GM12878 (cell line): ENCODE data around the gene PDK1. TPM values are rescaled to one million over a fixed set of nuclear protein-coding genes. Genes with fewer than 3 reads are reported as not detected.
"Not testable (repeated sequence)": the region's sequence is repeated elsewhere in the genome, so short reads cannot be mapped to it uniquely, and the experiment has no call there.

Source experiments
- ATAC-seq: fragments of 200-7000 bp; cut with Tn5 transposase; 3 replicates; pipeline ENCODE4 v1.9.1; 2020; ENCODE audit warnings: mild to moderate bottlenecking, moderate library complexity
- BruUV-seq: library from RNA; stranded (reverse); fragments of 400-500 nt; replicated peaks from 2 replicates; lab custom pipeline; 2021; lab: Mats Ljungman, UMichigan
- CTCF ChIA-PET: fragments of 300-600 bp; sonication (Branson Sonifier 250); formaldehyde crosslinking; extraction: SDS; loops from one replicate; lab custom pipeline; 2021; ENCODE audit warnings: inconsistent platforms; lab: Yijun Ruan, JAX
- POLR2A ChIA-PET: fragments of 350-600 bp; formaldehyde crosslinking; extraction: SDS; loops from one replicate; lab custom pipeline; 2021; ENCODE audit warnings: inconsistent platforms; lab: Charles Lee
- RAD21 ChIA-PET: fragments of 300-600 bp; sonication (Branson Sonifier 250); formaldehyde crosslinking; loops from one replicate; lab custom pipeline; 2023; ENCODE audit warnings: antibody characterized with exemption; ENCODE audit not compliant: unreplicated experiment; lab: Charles Lee
- SMC1A ChIA-PET: fragments of 300-600 bp; sonication (Branson Sonifier 250); formaldehyde crosslinking; loops from one replicate; lab custom pipeline; 2023; ENCODE audit not compliant: unreplicated experiment, uncharacterized antibody; lab: Charles Lee
- DNase-seq: peaks from one replicate; pipeline ENCODE4 v3.0.0-alpha.2; 2011; ENCODE audit warnings: low read depth, low spot score
- FAIRE-seq: peaks from 3 replicates; lab custom pipeline; 2011; peaks lifted over from hg19 to GRCh38; lab: Jason Lieb, UNC
- H2AFZ ChIP-seq: 2 replicates; pipeline ENCODE4 v1.6.0; 2011; ENCODE audit warnings: low read depth, low read length, control low read depth; ENCODE audit not compliant: control insufficient read depth
- H3K27ac ChIP-seq: 2 replicates; pipeline ENCODE4 v1.5.1; 2011; ENCODE audit warnings: control low read depth; ENCODE audit not compliant: control insufficient read depth, insufficient read depth
- H3K27me3 ChIP-seq, 2 experiments: replicated peaks in 1 of 2; 2 replicates each; pipeline versions ENCODE4 v1.6.0 to v1.6.1; 2011; ENCODE audit warnings: low read length in 1 of 2; ENCODE audit not compliant: control insufficient read depth in 2 of 2, insufficient read depth in 2 of 2
- H3K36me3 ChIP-seq, 2 experiments: 2 replicates each; pipeline ENCODE4 v1.5.1; 2011; ENCODE audit warnings: low read length in 1 of 2; ENCODE audit not compliant: control insufficient read depth in 2 of 2, insufficient read depth in 2 of 2
- H3K4me1 ChIP-seq: 2 replicates; pipeline ENCODE4 v1.6.1; 2011; ENCODE audit warnings: mild to moderate bottlenecking, low read length, moderate library complexity, mixed read lengths; ENCODE audit not compliant: control insufficient read depth, insufficient read depth
- H3K4me2 ChIP-seq: 2 replicates; pipeline ENCODE4 v1.6.0; 2011; ENCODE audit warnings: control low read depth; ENCODE audit not compliant: control insufficient read depth, insufficient read depth
- H3K4me3 ChIP-seq: fragments of 200-600 bp; sonication (generic); 2 replicates; pipeline ENCODE4 v1.5.1; 2016
- H3K79me2 ChIP-seq: 2 replicates; pipeline ENCODE4 v1.6.0; 2011; ENCODE audit warnings: low read length; ENCODE audit not compliant: control insufficient read depth, insufficient read depth
- H3K9ac ChIP-seq: 2 replicates; pipeline ENCODE4 v1.8.0; 2011; ENCODE audit warnings: low read length, control low read depth, mixed read lengths; ENCODE audit not compliant: control insufficient read depth, insufficient read depth
- H3K9me3 ChIP-seq: replicated peaks from 3 replicates; pipeline ENCODE4 v1.5.1; 2011; ENCODE audit warnings: mild to moderate bottlenecking, low read length; ENCODE audit not compliant: control insufficient read depth, insufficient read depth
- H4K20me1 ChIP-seq: 2 replicates; pipeline ENCODE4 v1.6.0; 2011; ENCODE audit not compliant: control insufficient read depth, insufficient read depth
- CHD2 ChIP-seq: IDR thresholded peaks from 2 replicates; pipeline ENCODE4 v1.6.1; 2011; ENCODE audit warnings: low read depth, low read length, improper control_type of control experiment, borderline replicate concordance
- SUPT20H ChIP-seq: IDR thresholded peaks from 2 replicates; pipeline ENCODE4 v1.6.1; 2011; ENCODE audit warnings: low read depth, mild to moderate bottlenecking, low read length, moderate library complexity, borderline replicate concordance; ENCODE audit not compliant: control insufficient read depth
- WGBS: methylation state at CpG from one replicate; pipeline ENCODE4 v1.1.6; 2016; ENCODE audit warnings: low lambda C conversion rate; ENCODE audit not compliant: insufficient replicate concordance, insufficient coverage; ENCODE audit errors: missing lambda C conversion rate; 5-methylcytosine and 5-hydroxymethylcytosine counted together
- in situ Hi-C: fragments of 300-500 bp; cut with MboI; formaldehyde crosslinking; loops from 9 replicates; pipeline ENCODE4 v1.14.3; 2018; ENCODE audit warnings: mixed read lengths
- intact Hi-C: fragments of 100-400 bp; cut with micrococcal nuclease; formaldehyde crosslinking; loops from one replicate; pipeline ENCODE4 v1.14.2; 2022; ENCODE audit not compliant: unreplicated experiment
- polyA plus RNA-seq, 11 experiments: library from polyadenylated mRNA; depleted of rRNA in 4 of 11; unstranded in 6 of 11; stranded (reverse) in 5 of 11; fragments of >200 nt; fragmentation: Nextera tagmentation in 4 of 11; fragmentation: Illumina TruSeq in 1 of 11; extraction: Ambion mirVana in 4 of 11; extraction: Trizol in 1 of 11; gene quantifications; 1 replicate in 1 of 11; 2 replicates in 10 of 11; pipeline versions ENCODE4 v1.2.1 to v1.2.3, GENCODE V29; 2011 to 2016; ENCODE audit warnings: inconsistent platforms in 2 of 11, missing spikeins in 2 of 11, low read depth in 1 of 11
- total RNA-seq, 4 experiments: library from RNA; depleted of rRNA in 3 of 4; stranded (reverse); fragments of >200 nt in 3 of 4; fragmentation: Illumina TruSeq in 1 of 4; extraction: Trizol in 1 of 4; gene quantifications; 2 replicates each; pipeline versions ENCODE4 v1.2.1 to v1.2.3, GENCODE V29; 2013 to 2021
- TF ChIP-seq, protein P1 (sequence below): fragments of 450-650 bp; IDR thresholded peaks from 2 replicates; pipeline ENCODE4 v1.6.1; 2017; ENCODE audit warnings: mild to moderate bottlenecking, moderate library complexity

Gene PDK1
- total and polyA plus RNA-seq, 10 of the 15 experiments (the other 5 are each of a cell fraction or from before 2014, with no cell fraction given), result 5.3 to 128 (median 17.1) TPM

DNA sequence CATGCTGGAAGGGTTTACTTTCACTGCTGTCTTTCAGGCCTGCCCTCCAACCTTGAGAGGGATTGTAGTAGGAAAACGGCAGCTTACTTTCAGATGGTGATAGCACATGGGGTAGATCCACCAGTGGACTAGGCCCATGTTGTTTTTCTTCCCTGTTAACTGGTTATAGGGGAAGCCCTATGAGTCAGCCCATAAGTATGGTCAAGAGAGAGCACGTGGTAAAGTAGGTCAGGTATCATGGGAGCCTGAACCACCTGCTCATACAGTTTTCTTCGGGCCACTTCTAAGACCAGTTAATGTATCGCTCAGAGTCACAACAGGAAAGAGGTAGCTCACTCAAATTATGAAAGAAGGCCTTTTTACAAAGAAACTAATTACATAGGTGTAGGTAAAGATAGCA, 33.0 kb downstream of the PDK1 start:
- no peak for ATAC-seq
- in situ Hi-C loops, result no loop called here

DNA sequence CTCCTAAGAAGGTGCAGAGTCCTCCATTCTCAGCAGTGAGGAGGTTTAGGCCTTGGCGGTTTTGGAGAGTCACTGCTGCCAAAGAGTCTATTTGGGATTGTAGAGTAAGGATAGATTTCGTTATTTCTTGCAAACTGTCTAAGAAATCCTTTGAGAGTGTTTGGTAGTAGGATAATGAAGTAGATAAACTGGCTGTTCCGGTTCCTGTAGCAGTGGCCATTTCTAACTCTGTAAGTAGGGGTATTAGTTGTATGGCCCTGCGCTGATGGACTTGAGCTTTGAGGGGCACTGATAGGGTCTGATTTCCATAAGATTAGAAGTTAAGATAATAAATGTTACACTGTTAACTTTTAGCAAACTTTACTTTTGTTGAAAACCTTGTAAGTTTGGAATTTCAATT, 35.5 kb downstream of the PDK1 start:
- H3K4me2 ChIP-seq, in situ Hi-C loops, H3K4me1 ChIP-seq, H4K20me1 ChIP-seq, H3K9me3 ChIP-seq, CTCF ChIA-PET, H3K27me3 ChIP-seq, BruUV-seq, ATAC-seq, H2AFZ ChIP-seq, POLR2A ChIA-PET, H3K4me3 ChIP-seq, intact Hi-C loops, DNase-seq, H3K9ac ChIP-seq, RAD21 ChIA-PET, H3K27ac ChIP-seq, FAIRE-seq, H3K79me2 ChIP-seq: not testable (repeated sequence)
- SMC1A ChIA-PET, result interaction anchor here (0.9 kb wide), 1 partner anchor 20 kb away, joined by 4 read pairs; no protein-coding TSS in a partner anchor
- H3K36me3 ChIP-seq, result peaks cover 7 to 51% of the 10 kb centered on the region in 2 experiments
- WGBS, result 97% methylated on average over 4 of the region's 4 CpGs

More for the DNA sequence above, 33.0 kb downstream of the PDK1 start:
- no peak overlapping the region for H3K4me2 ChIP-seq
- H3K36me3 ChIP-seq, result peaks cover 7 to 37% of the 10 kb centered on the region in 2 experiments
- no peak overlapping the region for H2AFZ ChIP-seq
- H4K20me1 ChIP-seq, result no peaks in the 10 kb centered on the region
- RAD21 ChIA-PET, result no interaction called here
- no TSS peak for BruUV-seq
- DNase-seq, result no peak
- WGBS, result 78% methylated on average over 4 of the region's 4 CpGs
- no peak overlapping the region for H3K4me3 ChIP-seq
- no peaks in the 10 kb centered on the region for H3K27me3 ChIP-seq
- FAIRE-seq, result no peak
- no peak overlapping the region for H3K27ac ChIP-seq
- SMC1A ChIA-PET, result no interaction called here
- no peaks in the 10 kb centered on the region; the same call in 1 of the 3 replicates for H3K9me3 ChIP-seq
- H3K79me2 ChIP-seq, result no peaks in the 10 kb centered on the region; the same call in 1 of the 2 replicates
- no peak overlapping the region for H3K9ac ChIP-seq
- no peaks in the 10 kb centered on the region for H3K4me1 ChIP-seq
- POLR2A ChIA-PET, result no interaction called here
- intact Hi-C loops, result no loop called here
- CTCF ChIA-PET, result no interaction called here
- no peak for TF ChIP-seq CHD2
- TF ChIP-seq, protein P1, sequence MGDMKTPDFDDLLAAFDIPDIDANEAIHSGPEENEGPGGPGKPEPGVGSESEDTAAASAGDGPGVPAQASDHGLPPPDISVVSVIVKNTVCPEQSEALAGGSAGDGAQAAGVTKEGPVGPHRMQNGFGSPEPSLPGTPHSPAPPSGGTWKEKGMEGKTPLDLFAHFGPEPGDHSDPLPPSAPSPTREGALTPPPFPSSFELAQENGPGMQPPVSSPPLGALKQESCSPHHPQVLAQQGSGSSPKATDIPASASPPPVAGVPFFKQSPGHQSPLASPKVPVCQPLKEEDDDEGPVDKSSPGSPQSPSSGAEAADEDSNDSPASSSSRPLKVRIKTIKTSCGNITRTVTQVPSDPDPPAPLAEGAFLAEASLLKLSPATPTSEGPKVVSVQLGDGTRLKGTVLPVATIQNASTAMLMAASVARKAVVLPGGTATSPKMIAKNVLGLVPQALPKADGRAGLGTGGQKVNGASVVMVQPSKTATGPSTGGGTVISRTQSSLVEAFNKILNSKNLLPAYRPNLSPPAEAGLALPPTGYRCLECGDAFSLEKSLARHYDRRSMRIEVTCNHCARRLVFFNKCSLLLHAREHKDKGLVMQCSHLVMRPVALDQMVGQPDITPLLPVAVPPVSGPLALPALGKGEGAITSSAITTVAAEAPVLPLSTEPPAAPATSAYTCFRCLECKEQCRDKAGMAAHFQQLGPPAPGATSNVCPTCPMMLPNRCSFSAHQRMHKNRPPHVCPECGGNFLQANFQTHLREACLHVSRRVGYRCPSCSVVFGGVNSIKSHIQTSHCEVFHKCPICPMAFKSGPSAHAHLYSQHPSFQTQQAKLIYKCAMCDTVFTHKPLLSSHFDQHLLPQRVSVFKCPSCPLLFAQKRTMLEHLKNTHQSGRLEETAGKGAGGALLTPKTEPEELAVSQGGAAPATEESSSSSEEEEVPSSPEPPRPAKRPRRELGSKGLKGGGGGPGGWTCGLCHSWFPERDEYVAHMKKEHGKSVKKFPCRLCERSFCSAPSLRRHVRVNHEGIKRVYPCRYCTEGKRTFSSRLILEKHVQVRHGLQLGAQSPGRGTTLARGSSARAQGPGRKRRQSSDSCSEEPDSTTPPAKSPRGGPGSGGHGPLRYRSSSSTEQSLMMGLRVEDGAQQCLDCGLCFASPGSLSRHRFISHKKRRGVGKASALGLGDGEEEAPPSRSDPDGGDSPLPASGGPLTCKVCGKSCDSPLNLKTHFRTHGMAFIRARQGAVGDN, result peak; percentile 68; the same call in 1 of the 2 replicates
- no peak for TF ChIP-seq SUPT20H

DNA sequence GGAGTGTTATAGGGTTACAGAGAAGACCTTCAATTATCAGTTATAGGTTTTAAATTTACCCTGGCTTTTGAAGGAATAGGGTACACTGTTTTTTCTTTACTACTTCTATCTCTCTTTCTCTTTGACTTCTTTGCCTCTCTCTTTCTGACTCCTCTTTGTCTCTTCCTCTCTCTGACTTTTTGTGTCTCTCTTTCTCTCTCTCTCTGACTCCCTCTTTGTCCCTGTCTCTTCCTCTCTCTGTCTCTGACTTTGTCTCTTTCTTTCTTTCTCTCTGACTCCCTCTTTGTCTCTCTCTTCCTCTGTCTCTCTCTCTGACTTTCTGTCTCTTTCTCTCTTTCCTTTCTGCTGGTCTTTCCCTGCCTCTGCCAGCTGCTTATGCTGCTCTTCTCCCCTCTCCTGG, 36.3 kb downstream of the PDK1 start:
- H3K27me3 ChIP-seq, H3K27ac ChIP-seq, H4K20me1 ChIP-seq, H3K9me3 ChIP-seq, RAD21 ChIA-PET, H3K4me1 ChIP-seq, DNase-seq, H2AFZ ChIP-seq, POLR2A ChIA-PET, FAIRE-seq, H3K9ac ChIP-seq, in situ Hi-C loops, H3K79me2 ChIP-seq, BruUV-seq, H3K4me2 ChIP-seq, H3K4me3 ChIP-seq, ATAC-seq: not testable (repeated sequence)
- peaks cover 7 to 45% of the 10 kb centered on the region in 2 experiments for H3K36me3 ChIP-seq
- ChIA-PET CTCF (interaction anchor here (0.8 to 1.0 kb wide), 2 partner anchors 30 to 82 kb away, joined by 3 read pairs; no protein-coding TSS in a partner anchor), SMC1A (interaction anchor here (0.9 to 1.2 kb wide), 3 partner anchors 10 to 38 kb away, joined by 3 to 4 read pairs (median 3); no protein-coding TSS in a partner anchor)
- intact Hi-C loops, result loop anchor here (2.0 kb wide), 1 partner anchor 119 kb away; no protein-coding TSS in a partner anchor
